Right renal cortex interstitium (tissue), 3 donors: ENCODE results near the gene LIMS4. TPM values are rescaled to one million over a fixed set of nuclear protein-coding genes. Genes with fewer than 3 reads are reported as not detected.
"Not testable (repeated sequence)": the region's sequence is repeated elsewhere in the genome, so short reads cannot be mapped to it uniquely, and the experiment has no call there.

ENCODE experiments used
- DNase-seq, 3 donors: peaks; one replicate each; pipeline ENCODE4 v3.0.0-alpha.2; 2013; ENCODE audit warnings: low read depth in 3 of 3, low spot score in 2 of 3
- polyA plus RNA-seq, 3 donors: library from polyadenylated mRNA; unstranded; fragments of 120-200 nt; gene quantifications; one replicate each; pipeline ENCODE4 v1.2.1, GENCODE V29; 2013; ENCODE audit not compliant: insufficient read length in 3 of 3

The LIMS4 gene
- polyA plus RNA-seq, 3 donors = 0.59 to 1.1 (median 0.96) TPM

- not testable (repeated sequence) for DNase-seq
Measured at GRCh38 chr2:110455080-110455670, 17.4 kb downstream of the LIMS4 start.

DNA sequence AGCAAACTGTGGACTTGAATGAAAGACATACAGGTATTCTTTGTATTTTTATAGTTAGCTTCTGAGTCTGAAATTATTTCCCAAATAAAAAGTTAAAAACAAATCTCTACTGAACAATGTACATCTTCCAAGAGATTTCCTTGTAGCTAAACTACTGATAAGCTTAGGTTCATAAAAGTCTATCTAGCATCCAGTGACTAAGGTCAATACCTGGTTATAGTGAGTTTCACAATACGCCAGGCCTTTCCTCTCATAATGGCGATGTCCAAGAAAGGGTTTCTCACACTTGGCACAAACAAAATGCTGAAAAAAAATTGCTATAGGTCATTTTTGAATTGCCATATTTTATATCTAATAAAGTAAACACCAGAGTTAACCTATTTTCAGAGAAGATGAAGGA lies 21.7 kb downstream of the LIMS4 start:
- DNase-seq = not testable (repeated sequence)

GRCh38 chr2:110449127-110449947 lies 23.3 kb downstream of the LIMS4 start:
- DNase-seq = not testable (repeated sequence)

DNA sequence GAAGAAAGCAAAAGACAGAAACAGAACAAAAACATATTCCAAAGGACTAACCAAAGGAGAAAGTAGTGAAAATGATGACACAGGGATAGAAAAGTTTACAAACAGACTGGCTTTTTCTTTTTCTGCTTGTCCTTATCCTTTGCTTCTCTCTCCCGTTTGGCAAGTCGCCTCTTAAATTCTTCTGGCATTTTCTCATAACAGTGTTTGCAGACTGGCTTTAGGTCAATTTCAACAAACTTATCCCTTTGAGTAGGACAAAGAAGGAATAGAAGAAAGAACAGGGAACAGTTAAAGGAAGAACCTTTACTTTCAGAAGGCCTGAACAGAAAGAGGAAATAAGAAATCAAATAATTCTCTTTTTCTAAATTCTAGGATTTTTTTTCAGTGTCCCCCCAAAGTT lies 26.0 kb downstream of the LIMS4 start:
- not testable (repeated sequence) for DNase-seq

DNA sequence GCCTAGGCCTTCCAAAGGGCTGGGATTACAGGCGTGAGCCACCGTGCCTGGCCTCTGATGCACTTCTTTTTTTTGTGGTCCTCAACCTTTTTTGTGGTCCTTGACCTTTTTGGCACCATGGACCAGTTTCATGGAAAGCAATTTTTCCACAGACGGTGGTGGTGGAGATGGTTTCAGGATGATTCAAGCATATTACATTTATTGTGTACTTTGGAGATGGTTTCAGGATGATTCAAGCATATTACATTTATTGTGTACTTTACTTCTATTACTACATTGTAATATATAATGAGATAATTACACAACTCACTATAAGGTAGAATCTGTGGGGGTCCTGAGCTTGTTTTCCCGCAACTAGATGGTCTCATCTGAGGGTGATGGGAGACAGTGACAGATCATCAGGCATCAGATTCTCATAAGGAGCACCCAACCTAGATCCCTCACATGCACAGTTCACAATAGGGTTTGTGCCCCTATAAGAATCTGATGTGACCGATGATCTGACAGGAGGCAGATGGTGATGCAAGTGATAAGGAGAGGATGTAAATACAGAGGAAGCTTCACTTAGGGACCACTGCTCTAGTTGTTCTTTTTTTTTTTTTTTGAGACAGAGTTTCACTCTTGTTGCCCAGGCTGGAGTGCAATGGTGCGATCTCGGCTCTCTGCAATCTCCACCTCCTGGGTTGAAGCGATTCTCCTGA lies 29.2 kb downstream of the LIMS4 start:
- not testable (repeated sequence) for DNase-seq

DNA sequence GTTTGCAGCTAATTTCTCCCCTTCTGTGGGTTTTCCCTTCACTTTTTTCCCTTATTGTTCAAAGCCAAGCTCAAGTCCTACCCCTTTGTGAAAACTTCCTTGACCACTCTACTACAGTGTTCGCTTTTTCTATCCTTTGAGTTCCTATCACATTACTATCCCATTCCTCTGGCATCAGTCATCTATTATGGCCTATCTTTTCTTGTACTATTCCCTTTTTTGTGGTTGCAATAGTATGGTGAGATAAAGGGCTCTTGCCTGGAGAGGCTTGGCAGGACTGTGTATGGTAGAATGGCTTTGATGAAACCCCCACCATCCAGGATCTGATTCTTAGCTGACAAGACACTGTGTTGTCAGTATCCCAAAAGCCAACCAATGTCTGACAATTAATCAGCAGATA lies 30.7 kb downstream of the LIMS4 start:
- DNase-seq = not testable (repeated sequence)

DNA sequence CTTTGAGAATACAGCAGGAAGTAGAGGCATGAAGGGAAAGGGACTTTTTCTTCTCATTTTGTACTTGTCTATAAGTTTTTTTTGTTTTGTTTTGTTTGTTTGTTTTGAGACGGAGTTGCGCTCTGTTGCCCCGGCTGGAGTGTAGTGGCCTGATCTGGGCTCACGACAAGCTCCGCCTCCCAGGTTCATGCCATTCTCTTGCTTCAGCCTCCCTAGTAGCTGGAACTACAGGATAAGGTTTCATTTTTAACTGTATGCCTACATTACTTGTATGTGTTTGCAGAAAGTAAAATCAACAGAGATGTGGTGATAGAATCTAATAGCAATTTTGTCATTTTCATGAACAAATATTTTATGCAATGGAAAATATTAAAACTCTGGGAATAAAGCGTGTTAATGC lies 38.1 kb downstream of the LIMS4 start:
- not testable (repeated sequence) for DNase-seq

- DNase-seq = not testable (repeated sequence)
Measured at GRCh38 chr2:110425725-110426124, 46.9 kb downstream of the LIMS4 start.

DNA sequence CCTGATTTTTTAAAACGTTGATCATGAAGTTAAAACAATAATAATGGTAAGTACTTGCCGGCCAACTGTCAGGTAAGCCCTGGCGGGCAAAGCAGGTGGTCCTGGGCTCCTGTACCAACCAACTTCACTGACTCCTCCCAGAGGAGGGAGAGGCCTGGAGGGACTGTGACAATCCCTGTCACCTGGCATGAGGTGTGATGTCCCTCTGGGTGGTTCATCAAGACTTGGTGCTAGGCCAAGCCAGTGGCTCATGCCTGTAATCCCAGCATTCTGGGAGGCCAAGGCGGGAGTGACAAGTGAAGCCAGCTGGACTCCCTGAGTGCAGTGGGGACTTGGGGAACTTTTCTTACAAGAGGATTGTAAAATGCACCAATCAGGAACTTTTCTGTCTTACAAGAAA lies 48.2 kb downstream of the LIMS4 start:
- not testable (repeated sequence) for DNase-seq

- DNase-seq = not testable (repeated sequence)
Measured at GRCh38 chr2:110423574-110423962, 49.0 kb downstream of the LIMS4 start.

GRCh38 chr2:110422852-110423573 lies 49.6 kb downstream of the LIMS4 start:
- not testable (repeated sequence) for DNase-seq

GRCh38 chr2:110420641-110421354 lies 51.8 kb downstream of the LIMS4 start:
- DNase-seq = not testable (repeated sequence)

DNA sequence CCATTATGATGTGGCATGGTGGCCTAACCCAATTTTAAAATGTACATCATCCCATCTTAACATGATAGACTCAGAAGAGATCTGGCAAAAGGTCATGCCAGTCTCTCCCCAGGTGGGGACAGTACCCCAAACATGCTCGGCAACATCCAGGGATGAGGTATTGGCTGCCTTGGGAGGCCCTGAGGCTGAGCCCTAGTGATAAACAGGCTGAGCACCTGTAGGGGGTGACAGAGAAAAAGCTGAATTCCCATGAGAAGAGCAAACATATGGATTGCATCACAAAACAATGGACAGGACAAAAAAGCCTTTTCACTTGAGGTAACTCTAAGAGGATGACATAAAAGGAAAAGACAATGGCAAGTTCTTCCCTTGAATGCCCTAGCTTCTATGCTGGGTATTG lies 65.5 kb downstream of the LIMS4 start:
- DNase-seq = not testable (repeated sequence)

DNA sequence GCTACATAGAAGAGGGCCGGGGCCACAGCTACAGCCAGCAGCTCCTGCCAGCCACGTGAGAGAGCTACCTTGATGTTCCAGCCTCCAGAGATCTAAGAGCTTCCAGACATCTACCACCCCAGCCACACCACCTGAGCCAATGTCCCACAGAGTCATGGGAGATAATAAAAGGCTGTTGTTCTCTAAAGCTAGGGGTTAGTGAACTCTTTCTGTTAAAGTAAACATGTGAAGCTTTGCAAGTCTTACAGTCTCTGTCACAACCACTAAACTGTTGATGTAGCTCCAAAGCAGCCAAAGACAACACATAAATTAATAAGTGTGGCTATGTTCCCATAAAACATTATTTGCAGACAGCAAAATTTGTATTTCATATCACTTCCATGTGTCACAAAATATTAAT lies 67.6 kb downstream of the LIMS4 start:
- DNase-seq = not testable (repeated sequence)

- not testable (repeated sequence) for DNase-seq
Measured at GRCh38 chr2:110404246-110404645, 68.4 kb downstream of the LIMS4 start.

DNA sequence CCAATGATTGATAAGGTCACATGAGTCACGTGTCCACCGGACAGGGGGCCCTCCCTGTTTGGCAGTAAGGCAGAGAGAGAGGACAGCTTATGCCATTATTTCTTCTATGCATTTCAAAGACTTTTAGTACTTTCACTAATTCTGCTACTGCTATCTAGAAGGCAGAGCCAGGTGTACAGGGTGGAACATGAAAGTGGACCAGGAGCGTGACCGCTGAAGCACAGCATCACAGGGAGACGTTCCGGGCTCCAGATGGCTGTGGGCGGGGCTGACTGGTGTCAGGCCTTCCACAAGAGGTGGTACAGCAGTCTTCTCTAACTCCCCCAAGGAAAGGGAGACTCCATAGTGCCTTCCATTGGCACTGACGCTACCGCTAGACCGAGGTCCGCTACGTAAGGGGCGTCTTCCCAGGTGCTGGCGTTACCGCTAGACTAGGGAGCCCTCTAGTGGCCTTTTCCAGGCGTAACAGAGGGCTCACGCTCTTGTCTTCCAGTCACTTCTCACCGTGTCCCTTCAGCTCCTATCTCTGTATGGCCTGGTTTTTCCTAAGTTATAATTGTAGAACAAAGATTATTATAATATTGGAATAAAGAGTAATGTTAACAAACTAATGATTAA lies 71.5 kb downstream of the LIMS4 start:
- DNase-seq = not testable (repeated sequence)

- DNase-seq = not testable (repeated sequence)
Measured at GRCh38 chr2:110399378-110399777, 73.2 kb downstream of the LIMS4 start.

DNA sequence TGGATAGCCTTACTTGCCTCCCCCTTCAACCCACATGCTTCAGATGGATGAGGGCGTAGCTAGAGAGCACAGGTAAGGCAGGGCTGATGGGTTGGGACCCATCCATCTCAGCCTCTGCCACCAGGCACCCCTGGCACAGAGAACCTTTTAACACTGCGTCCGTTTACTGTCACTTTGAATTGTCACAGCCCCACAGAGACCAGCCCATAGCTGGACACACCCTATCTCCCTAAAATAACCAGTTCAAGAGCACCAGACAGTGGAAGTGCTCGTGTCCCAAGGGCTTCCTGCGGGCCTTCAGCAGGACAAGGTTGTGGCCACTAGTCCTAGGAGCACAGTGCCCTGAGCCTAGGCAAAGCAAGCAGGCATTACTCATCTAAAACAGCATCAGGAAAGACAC lies 76.6 kb downstream of the LIMS4 start:
- DNase-seq = not testable (repeated sequence)
